Activated effector memory CD4-positive, alpha-beta T cell treated with anti-CD3 and anti-CD28 coated beads, Interleukin-2, amount 50 U/mL, for 16 hours (primary cell): ENCODE results near the gene EVI2A.
"Not testable (repeated sequence)": the region's sequence is repeated elsewhere in the genome, so short reads cannot be mapped to it uniquely, and the experiment has no call there.

Source experiments
- DNase-seq: peaks from one replicate; pipeline ENCODE4 v3.0.0-alpha.2; 2020

Gene EVI2A

DNA sequence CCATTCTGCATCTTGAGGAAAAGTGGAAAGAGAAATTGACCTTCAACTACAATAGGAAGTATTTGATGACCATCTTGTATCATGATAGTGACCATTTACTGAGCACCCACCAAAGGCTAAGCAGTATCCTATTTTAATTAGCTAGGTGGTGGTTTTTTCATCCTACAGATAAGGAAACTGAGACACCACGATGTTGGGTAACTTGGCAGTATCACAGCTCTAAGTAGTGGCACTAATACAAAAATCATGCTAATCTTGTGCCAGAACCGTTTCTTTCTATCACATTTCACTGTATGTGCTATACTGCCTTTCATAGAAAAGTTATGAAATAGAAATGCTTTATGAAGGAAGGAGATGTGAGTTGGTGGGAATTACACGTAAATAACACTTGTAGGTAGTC, 9.9 kb downstream of the EVI2A start:
- DNase-seq: no peak

DNA sequence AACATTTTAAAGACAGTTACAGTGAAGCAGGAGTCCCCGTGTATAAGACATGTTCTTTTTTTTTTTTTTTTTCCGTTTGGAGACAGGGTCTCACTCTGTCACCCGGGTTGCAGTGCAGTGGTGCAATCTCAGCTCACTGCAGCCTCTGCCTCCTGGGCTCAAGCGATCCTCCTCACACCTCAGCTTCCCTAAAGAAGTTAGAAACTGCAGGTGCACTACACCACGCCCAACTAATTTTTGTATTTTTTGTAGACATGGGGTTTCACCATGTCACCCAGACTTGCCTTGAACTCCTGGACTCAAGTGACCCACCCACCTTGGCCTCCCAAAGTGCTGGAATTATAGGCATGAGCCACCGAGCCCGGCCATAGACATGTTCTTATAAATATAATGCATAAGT, 10.5 kb downstream of the EVI2A start:
- peak; percentile 66 for DNase-seq

DNA sequence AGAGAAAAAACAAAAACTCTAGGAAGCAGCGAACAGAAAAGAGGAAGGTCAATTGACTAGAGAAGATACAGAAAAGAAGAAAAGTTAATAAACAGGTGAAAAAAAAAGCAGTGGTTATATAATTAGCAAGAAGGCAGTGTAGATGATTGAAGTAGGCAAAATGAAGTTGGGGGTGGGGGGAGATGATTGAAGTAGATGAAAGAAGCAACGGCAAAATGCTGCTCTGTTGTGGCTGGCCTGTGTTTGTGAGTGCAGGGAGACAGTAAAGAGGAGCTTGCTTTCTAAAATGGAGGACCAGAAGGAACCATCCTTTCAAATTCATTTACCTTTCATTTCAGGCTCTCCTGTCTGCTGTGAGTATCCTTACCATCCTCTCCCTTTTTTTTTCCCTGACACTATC, 11.2 kb downstream of the EVI2A start:
- DNase-seq: peak; percentile 81

DNA sequence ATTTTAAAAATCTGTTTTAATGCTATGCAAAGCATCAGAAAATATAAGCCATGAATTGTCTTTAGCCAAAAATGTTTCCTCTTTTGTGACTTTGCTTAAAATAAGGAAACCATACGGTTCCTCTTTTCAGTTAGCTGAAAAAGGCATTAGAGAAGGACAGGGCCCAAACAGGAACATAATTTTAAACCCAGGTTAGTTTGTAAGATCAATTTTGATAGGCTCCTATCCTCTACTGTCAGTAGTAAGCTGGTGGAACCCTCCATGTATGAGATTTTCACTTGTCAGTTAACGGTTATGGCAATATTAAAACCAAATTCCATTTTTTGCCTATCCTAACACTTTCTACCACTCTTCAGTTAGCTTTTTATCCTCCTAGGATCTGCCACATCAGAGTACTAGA, 11.9 kb downstream of the EVI2A start:
- no peak for DNase-seq

DNA sequence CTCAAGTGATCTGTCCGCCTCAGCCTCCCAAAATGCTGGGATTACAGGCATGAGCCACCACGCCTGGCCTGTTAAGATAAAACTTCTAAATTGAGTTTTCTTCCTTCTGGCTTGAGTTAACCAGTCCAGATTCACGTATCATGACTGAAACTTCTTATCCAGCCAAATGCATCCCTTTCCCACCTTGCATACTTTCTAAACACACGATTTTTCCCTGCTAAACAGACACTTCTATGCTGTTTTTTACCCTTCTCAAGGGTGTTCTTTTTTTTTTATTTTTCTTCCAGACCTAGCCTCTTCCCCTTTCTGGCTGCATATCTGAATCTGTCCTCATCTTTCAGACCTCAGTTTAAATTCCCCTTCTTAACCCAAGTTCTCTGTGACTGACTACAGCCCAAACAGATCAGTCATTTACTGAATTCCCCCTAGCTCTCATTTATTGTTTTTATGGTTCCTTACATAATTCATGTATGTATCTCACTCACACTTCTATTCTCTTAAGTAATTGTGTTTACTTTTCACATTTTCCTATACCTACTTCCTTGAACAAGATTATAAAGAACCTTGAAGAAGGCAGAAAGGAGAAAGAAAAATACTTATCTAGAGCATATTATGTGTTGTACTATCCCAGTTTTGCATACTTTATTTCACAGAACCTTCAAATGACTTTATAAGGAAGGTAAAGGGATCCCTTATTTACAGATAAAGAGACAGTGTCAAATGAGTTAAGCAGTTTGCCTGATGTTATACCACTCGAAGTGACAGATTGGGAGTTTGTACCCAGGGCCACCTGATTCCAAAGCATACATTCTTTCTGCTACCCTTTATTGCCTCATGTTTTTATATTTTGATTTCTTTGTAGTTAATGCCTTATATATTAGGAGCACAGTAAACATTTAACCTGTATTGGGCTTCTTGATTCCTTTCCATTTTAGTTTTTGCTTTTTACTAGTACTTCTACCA, 12.8 kb downstream of the EVI2A start:
- no peak for DNase-seq

DNA sequence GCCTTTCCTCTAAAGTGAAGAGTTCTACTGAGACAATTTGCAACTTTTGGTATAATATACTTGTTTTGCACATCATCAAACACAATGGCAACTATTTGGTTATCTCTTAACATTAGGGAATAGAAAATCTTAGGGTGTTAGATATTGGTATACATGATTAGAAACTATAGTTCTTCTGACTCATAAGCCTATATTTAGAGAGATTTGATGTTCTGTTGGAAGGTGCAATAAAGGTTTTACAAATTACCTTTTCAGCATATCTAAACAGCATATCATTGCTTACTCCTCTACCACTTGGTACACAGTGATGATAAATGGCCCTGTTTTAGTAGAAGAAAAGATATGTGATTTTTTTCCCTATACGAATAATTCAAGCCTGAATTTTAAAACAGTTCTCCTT, 13.8 kb downstream of the EVI2A start:
- DNase-seq: no peak

DNA sequence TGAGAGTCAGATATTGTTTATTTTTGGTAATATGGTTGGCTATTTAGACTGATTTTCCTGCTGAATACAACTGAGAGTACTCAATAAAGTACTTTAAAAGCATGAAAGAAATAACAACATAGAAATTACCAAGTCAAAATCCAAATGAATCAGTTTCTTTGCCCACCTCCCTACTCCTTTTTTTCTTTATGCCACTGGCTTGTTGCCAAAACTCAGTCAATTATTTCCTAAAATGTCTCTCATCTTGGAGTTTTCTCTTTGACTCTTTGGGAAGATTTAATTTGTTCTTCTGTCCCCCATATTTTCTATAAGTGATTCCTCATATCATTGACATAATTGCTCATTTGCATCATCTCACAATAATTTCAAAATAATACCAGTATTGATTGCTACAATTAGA, 21.8 kb downstream of the EVI2A start:
- DNase-seq: no peak

DNA sequence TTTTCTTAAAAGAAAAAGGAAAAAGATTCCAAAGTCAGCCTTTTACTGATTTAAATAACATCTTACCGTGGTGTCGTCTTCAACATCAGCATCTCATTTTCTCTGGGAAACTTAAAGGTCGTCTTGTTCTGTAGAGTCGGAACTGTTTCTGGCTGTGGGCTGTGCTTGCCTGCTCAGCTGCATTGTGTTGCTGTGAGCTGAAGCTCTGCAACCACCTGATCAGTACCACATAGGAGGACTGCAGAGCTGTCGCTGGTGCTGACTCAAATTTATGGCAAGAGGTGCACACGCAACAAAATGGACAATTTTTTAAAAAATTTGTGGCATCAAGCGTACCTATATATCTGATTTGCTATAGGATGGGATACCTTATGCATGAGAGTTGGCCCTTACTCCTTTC, 24.3 kb downstream of the EVI2A start, which contains the start of gene OMG:
Gene OMG (minus strand): TSS at position 150 of the 400 bp plus-strand sequence. CDS start 908 bp downstream, outside the sequence.
- DNase-seq: no peak

DNA sequence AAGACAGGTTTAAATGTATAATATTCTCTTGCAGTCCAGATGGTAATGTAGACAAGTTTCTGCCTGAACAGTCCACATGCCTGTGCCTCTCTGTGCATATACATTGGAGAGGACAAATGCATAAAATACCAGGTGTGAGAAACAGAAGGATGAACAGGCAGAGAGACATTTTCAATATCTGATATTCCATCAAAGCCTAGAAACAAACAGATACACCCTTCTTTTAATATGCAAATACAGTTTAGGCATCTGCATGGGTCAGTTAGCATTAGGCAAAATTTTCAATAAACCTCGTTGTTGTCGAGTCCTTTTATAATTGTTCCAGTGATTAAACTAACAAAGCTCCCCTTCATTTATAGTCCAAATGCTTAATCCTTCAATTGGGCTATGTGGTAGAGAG, 25.3 kb downstream of the EVI2A start:
- DNase-seq: no peak

DNA sequence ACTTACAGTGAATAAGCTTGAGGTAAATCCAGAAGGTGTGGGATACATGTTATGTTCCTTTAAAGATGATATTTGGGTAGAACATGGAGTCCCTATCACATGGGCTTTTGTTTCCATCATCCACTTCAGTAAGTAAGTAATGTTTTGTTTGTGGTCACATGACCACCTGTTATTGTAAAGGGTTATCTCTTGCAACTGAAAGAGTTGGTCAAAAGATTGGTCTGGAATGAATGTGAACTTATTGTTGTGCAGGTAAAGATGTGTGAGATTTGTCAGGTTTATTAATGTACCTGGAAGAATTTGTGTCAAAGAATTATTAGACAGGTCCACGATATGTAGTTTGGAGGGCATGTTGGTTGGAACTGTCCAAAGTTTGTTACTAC, 25.9 kb downstream of the EVI2A start:
- no peak for DNase-seq

DNA sequence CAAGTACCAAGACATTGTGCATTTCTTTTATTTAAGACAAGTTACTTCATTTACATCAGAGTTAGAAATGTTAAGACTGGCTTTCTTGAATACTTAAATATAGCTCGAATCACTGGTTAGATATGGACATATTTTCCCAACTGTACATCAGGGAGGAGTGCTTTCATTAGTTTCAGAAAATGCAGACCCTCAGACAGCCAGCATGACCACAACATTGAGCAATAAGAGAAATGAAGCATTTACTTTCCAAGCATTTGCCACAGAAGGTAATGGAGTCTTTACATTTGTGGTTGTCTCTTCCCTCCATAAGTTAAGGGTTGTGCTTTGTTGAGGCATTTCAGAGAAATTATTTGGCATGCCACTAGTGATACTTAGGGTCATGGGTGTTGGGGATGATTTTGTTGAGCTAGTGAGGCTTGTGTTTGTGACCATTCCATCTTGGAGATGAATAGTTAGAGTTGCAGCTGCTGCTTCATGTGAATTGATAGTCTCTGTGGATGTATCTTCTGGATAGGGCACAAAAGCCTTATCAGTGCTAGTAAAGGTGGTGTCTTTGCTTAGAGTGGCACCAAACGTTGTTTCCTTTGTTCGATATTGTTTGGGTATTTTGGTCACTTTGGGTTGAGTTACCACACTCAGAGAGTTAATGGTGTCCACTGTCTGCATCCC, 26.5 kb downstream of the EVI2A start:
- DNase-seq: no peak

DNA sequence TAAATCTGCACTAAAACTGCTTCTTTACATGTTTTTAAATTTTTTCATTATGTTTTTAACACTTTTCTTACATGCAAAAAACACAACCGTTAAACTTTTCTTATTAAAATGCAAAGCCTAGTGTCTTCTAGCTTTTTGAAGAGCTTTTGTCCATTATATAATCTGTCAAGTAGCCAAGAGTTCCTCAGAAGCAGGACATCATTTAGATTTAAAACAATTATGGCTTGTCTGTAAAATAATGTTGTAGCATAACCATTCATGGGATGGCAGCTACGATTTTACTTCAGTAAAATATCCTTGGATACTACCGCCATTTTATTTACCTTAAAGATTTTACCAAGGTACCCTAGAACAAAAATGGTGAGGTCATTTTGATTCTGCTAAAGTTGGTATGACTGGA, 27.2 kb downstream of the EVI2A start:
- DNase-seq: no peak

DNA sequence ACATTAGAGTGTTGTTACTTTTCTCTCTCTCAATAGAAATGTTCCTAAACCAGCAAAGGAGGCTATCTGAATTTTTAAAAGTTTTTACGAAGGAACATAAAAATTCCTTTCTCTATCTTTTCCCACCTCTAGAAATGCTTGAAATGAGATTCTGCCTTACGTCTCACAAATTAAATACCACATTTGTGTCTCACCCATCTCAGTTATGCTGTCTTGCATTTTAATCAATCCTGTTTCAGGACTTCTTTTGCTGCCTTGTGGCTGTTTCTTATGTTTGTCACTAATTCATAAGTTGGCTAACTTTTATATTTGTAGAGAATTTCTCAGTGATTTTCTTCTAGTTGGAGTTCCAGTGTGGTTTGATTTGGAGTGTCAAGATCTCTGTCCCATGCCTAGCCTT, 27.8 kb downstream of the EVI2A start:
- no peak for DNase-seq

DNA sequence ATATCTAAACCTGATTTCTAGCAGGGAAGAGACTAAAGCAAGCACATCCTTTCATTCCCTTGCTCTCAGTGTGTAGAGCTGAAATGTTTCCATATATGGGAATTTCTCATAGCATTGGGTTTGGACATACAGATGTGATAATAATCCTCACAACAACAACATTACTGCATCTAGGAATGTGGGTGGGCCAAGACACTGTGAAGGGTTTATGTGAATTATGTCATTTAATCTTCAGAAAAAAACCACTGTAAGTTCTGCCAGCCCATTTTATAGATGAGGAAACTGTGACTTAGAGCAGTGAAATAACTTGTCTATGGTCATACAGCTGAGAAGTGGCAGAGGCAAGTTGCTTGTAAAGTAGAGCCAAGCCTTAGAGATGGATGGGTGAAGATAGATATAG, 29.6 kb downstream of the EVI2A start:
- DNase-seq: no peak

DNA sequence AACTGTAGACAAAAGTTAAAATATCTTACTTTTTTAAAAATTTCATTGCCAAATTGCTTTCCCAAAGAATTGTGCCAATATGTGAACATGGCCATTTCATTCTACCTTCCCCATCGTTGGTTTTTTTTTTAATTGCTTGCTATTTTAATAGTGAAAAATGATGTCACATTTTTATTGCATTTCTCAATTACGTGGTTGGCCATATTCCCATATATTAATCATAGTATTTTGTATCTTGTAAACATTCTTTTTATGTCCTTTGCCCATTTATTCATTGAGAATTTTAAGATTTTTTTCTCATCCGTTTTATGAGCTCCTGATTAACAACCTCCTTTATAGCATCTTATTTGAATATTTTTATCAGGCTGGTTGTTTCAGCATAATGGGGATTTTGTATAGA, 31.6 kb downstream of the EVI2A start:
- no peak for DNase-seq

DNA sequence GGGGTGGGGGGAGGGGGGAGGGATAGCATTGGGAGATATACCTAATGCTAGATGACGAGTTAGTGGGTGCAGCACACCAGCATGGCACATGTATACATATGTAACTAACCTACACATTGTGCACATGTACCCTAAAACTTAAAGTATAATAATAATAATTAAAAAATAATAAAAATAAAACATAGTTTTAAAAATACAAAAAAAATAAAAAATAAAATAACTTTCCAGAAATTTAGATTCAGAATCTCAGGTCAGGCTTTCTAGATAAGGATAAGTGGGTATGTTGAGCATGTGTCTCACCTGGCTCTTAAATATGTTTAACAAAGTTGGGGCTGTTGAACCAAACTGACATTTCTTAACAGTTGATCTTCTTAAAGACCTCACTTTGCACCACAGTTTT, 33.5 kb downstream of the EVI2A start:
- DNase-seq: not testable (repeated sequence)

DNA sequence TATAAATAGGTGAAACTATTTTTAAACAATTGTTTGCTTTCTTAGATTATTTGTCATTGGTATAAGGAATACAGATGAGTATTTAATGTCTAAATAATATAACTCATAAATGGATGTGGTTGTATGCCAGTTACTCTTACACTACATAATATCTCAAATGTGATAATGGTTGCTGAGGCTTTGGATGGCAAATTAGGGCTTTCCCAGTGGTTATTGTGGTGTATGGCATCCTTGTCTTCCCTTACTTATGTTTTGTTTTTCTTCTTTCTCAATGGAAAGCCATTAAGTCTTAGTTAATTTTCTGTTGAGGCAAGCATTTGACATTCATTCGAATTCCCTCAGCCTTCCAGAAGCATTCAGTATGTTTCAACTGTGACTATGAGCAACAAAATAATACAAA, 34.8 kb downstream of the EVI2A start:
- DNase-seq: no peak

DNA sequence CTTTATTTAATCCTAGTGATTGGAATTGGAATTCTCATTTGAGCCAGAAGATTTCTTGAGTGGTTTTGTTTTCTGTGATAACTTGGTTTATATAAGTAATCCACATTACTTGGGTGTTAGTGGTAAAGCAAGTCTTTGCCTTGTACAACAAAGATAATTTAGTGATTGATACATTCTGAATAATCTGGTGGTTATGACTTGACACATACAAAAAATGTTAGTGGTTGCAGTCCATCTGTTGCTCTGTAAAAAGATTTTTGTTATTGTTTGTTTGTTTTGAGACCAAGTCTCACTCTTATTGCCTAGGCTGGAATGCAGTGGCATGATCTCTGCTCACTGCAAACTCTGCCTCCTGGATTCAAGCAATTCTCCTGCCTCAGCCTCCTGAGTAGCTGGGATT, 37.6 kb downstream of the EVI2A start:
- DNase-seq: no peak

DNA sequence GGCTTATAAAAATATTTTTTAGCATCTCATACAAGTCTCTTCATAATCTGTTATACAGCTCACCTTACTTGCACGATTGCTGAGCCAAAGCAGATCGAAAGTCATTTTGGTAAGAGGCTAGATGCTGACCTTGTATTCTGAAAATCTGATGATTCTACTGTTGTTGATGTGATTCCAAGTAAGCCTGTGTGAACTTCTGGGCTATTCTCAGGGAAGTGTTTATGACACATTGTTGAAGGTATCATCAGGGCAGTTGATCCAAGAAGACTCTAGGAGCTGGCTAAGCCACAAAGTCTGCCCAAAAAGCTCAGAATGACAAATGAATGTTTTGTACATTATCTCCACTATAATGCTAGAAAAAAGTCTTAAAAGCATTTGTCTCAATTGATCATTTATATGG, 40.4 kb downstream of the EVI2A start:
- no peak for DNase-seq

DNA sequence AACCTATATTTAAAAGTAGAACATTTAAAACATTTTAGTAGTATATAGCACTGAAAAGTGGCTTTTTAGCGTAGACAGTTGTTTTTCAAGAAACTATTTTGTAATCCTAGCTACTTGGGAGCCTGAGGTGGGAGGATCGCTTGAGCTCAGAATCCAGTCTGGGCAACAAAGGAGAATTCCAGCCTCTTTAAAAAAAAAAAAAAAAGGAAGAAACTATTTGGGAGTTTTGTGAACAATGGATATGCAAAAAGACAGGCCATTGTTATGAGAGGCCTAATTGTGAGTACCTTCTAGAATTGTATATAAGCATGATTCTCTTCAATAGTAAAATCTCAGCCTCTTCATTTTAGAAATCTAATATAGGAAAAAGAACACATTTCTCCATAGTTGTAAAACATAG, 42.0 kb downstream of the EVI2A start:
- no peak for DNase-seq

DNA sequence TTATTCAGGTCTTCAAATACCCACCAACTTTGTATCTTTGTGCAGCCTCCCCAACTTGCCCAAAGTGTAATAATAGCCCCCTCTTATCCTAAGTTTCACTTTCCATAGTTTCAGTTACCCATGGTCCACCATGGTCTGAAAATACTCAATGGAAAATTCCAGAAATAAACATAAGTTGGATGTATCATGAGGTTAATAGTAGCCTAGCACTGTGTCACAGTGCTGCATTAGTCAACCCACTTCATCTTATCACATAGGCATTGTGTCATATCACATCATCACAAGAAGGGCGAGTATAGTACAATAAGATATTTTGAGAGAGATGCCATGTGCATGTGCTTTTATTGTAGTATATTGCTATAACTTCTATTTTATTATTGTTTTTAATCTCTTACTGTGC, 46.3 kb downstream of the EVI2A start:
- no peak for DNase-seq

DNA sequence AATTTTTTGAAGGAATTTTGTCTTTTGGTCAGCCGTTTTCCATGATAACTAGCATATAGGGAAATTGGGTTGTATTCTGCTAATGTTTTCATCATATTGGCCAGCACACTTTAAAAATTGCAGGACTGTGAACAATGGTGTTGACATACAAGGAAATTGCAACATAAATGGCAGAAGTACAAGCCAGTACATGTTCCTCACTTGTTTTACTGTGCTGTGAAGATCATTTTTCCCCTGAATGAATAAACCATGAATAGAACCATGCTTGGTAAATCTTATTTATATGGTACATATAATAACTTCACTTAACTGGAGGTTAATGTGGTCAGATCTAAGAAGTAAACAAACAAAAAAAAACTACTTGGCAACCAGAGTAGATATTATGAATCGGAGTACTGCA, 47.2 kb downstream of the EVI2A start:
- DNase-seq: no peak

DNA sequence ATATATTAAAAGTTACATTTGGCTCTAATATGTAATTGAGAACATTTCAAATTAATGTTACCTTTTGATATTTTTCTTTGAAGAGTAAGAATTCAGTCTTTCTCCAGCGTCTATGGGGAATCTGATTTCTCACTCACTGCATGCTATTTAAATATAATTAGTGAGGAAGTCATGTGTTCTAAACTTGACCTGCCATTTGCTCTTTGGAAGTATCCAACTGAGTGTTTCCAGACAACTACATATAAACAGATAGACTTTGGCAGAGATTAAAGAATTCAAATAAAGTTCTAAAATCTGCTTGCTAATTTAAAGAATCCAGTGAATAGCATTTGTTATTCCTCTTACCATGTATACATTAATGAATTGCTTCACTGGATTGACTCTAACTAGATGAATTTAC, 47.9 kb downstream of the EVI2A start:
- no peak for DNase-seq

DNA sequence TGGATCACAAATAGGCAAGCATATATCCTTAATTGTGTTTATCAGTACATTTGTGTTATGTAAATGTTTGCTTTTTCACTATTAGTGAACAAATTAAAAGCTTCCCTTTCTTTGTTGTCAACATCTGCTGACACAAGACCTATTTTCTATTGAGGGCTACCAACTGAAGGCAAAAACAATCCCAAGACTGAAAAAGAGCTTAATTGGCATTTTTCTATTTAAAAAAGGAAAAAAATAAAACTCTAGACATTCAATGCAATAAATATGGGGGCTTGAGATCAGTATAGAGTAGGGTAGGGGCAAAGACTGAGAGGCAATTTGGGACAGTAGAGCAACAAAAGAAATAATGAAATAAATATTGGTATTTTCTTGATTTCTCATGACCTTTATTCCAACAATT, 48.6 kb downstream of the EVI2A start:
- no peak for DNase-seq

DNA sequence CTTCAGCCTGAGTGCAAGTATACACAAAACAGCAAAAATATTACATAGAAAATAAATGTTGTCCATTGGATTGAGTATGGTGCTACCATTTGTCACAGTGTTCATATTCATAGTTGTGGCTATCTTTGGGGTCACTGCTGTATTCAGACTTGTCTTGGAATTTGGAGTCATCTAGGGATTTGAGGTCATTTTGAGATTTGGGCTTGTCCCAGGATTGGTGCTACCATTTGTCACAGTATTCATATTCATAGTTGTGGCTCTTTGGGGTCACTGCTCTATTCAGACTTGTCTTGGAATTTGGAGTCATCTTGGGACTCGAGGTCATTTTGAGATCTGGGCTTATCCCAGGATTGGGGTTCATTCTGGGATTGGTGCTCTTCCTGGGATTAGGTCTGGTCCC, 49.2 kb downstream of the EVI2A start:
- DNase-seq: no peak
